Testis (tissue), 3 donors: ENCODE measurements around the gene STAT4. TPM values are rescaled to one million over a fixed set of nuclear protein-coding genes. Genes with fewer than 3 reads are reported as not detected.

Experiments used
- DNase-seq: peaks from one replicate; pipeline ENCODE4 v3.0.0-alpha.2; 2019
- H3K27ac ChIP-seq, 2 donors: fragments of 200-600 bp; sonication (generic); one replicate each; pipeline ENCODE4 v1.5.1; 2019
- H3K27me3 ChIP-seq: fragments of 200-600 bp; sonication (generic); one replicate; pipeline ENCODE4 v1.5.1; 2019
- H3K36me3 ChIP-seq: fragments of 200-600 bp; sonication (generic); one replicate; pipeline ENCODE4 v1.5.1; 2017; ENCODE audit warnings: low read depth; ENCODE audit errors: missing control alignments
- H3K4me1 ChIP-seq: fragments of 200-600 bp; sonication (generic); one replicate; pipeline ENCODE4 v1.5.1; 2019
- H3K4me3 ChIP-seq, 2 donors: fragments of 200-600 bp; sonication (generic); one replicate each; pipeline ENCODE4 v1.5.1; 2017 to 2019
- H3K9me3 ChIP-seq: fragments of 200-600 bp; sonication (generic); one replicate; pipeline ENCODE4 v1.5.1; 2017
- CTCF ChIP-seq, 3 experiments: fragments of 450-650 bp in 2 of 3; fragments of 200-600 bp in 1 of 3; sonication (generic) in 1 of 3; IDR thresholded peaks; one replicate each; pipeline ENCODE4 v1.5.1; 2016 to 2019; ENCODE audit warnings: antibody characterized with exemption in 3 of 3, mild to moderate bottlenecking in 2 of 3, moderate library complexity in 1 of 3
- POLR2A ChIP-seq: fragments of 450-650 bp; IDR thresholded peaks from one replicate; pipeline ENCODE4 v1.6.1; 2017; ENCODE audit warnings: antibody characterized with exemption, mild to moderate bottlenecking, moderate library complexity
- WGBS, 2 donors: methylation state at CpG; one replicate each; pipeline ENCODE4 v1.1.5; 2018; 5-methylcytosine and 5-hydroxymethylcytosine counted together
- intact Hi-C: fragments of 100-400 bp; cut with DNase I; formaldehyde crosslinking; loops from one replicate; pipeline ENCODE4 v1.15.1; 2023; ENCODE audit warnings: low total_unique reads
- polyA plus RNA-seq: library from polyadenylated mRNA; stranded (reverse); fragments of 350-450 nt; fragmentation: Illumina TruSeq; extraction: RNeasy Lipid Tissue Mini Kit (QIAGEN cat#74804); gene quantifications from one replicate; pipeline ENCODE4 v1.2.3, GENCODE V29; 2014; ENCODE audit warnings: low read depth, low replicate concordance; ENCODE audit not compliant: insufficient read depth
- total RNA-seq, 2 donors: library from RNA; depleted of rRNA; stranded (reverse); fragments of >200 nt; gene quantifications; one replicate each; pipeline ENCODE4 v1.2.3, GENCODE V29; 2016

The STAT4 gene
- total and polyA plus RNA-seq, 3 donors from 2014 or later, result 23.0 to 59.4 (median 36.4) TPM

GRCh38 chr2:191115391-191115790 is 35.4 kb downstream of the STAT4 start:
- no peak for DNase-seq
- no peaks in the 10 kb centered on the region for H3K4me1 ChIP-seq
- H3K36me3 ChIP-seq, result no peaks in the 10 kb centered on the region
- no peak overlapping the region for H3K27ac ChIP-seq
- no peak overlapping the region for H3K4me3 ChIP-seq
- H3K27me3 ChIP-seq, result no peaks in the 10 kb centered on the region
- H3K9me3 ChIP-seq, result no peaks in the 10 kb centered on the region
- TF ChIP-seq POLR2A (no peak), CTCF (IDR thresholded peaks at IDR 0.05) (no peak)
- intact Hi-C loops, result no loop called here
- 86 to 93% methylated on average over 3 of the region's 3 CpGs for WGBS, 2 donors

DNA sequence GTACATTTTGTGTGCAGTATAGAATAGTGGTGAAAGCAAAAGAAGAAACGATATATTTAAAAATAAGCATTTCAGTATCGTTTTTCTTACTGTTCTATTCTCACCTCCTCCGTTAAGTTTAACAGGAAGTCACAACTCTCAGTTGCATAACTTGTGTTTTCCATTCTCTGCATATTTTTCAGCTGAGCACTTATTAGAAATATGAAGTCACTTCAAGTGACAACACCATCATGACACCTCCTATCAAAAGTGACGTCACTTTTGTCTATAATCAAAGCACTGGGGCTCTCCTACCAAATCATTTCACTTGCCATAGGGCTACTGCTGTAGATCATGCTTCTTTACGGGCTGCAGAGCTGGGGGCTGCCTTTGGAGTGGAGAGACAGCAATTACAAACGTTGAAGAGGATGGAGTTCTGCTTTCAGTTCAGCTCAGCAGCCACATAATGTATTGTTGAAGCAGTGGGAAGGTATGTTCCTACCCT is 36.3 kb downstream of the STAT4 start:
- Histone ChIP-seq H3K27ac (no peak overlapping the region), H3K9me3 (no peaks in the 10 kb centered on the region), H3K4me1 (no peaks in the 10 kb centered on the region), H3K36me3 (no peaks in the 10 kb centered on the region), H3K27me3 (no peaks in the 10 kb centered on the region), H3K4me3 (no peak overlapping the region)
- intact Hi-C loops, result no loop called here
- TF ChIP-seq CTCF (IDR thresholded peaks at IDR 0.05), result no peak
- no peak for TF ChIP-seq POLR2A
- no peak for DNase-seq
- WGBS, 2 donors, result 38 to 43% methylated on average over 6 of the region's 6 CpGs

GRCh38 chr2:191113761-191114160 is 37.0 kb downstream of the STAT4 start:
- H3K27me3 ChIP-seq, result no peaks in the 10 kb centered on the region
- H3K27ac ChIP-seq, result no peak overlapping the region
- H3K36me3 ChIP-seq, result no peaks in the 10 kb centered on the region
- TF ChIP-seq CTCF (IDR thresholded peaks at IDR 0.05) (no peak), POLR2A (no peak)
- intact Hi-C loops, result no loop called here
- no peak overlapping the region for H3K4me3 ChIP-seq
- no peak for DNase-seq
- 65 to 78% methylated on average over 1 of the region's 1 CpG for WGBS, 2 donors
- no peaks in the 10 kb centered on the region for H3K4me1 ChIP-seq
- H3K9me3 ChIP-seq, result no peaks in the 10 kb centered on the region

DNA sequence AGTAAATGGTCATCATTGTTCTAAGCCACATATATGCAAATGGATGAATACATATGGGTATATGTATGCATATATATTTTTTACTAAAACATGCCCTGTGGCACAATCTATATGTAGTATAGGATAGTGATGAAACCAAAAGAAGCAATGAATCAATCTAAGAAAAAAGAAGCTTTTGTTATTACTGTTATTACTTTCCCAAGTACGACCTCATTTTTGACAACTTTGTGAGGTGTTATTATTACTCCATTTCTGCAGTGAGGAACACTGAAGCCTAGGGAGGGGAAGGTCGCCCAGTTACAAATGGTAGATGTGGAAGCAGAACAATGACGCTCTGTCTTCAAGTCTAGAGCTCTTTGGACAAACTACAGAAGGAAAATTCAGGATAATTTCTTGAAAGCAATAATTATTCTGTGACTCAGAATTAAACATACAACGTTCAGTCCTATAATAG is 38.3 kb downstream of the STAT4 start:
- WGBS, 2 donors, result 84 to 86% methylated on average over 4 of the region's 4 CpGs
- no peaks in the 10 kb centered on the region for H3K27me3 ChIP-seq
- no peaks in the 10 kb centered on the region for H3K4me1 ChIP-seq
- H3K36me3 ChIP-seq, result no peaks in the 10 kb centered on the region
- H3K9me3 ChIP-seq, result no peaks in the 10 kb centered on the region
- no peak overlapping the region for H3K4me3 ChIP-seq
- no peak overlapping the region for H3K27ac ChIP-seq
- intact Hi-C loops, result no loop called here
- TF ChIP-seq CTCF (IDR thresholded peaks at IDR 0.05) (no peak), POLR2A (no peak)
- DNase-seq, result no peak

- no peaks in the 10 kb centered on the region for H3K27me3 ChIP-seq
Observed at GRCh38 chr2:191109888-191110287, 40.9 kb downstream of the STAT4 start.

More at GRCh38 chr2:191109888-191110287, 40.9 kb downstream of the STAT4 start:
- DNase-seq, result no peak
- no peak overlapping the region for H3K27ac ChIP-seq
- H3K4me3 ChIP-seq, result no peak overlapping the region
- intact Hi-C loops, result no loop called here
- no peak for TF ChIP-seq POLR2A
- TF ChIP-seq CTCF (IDR thresholded peaks at IDR 0.05), result no peak
- 93 to 96% methylated on average over 2 of the region's 2 CpGs for WGBS, 2 donors
- no peaks in the 10 kb centered on the region for H3K4me1 ChIP-seq
- H3K9me3 ChIP-seq, result no peaks in the 10 kb centered on the region
- no peaks in the 10 kb centered on the region for H3K36me3 ChIP-seq
